ENCODE results near the gene YTHDF1. TPM values are rescaled to one million over a fixed set of nuclear protein-coding genes. Genes with fewer than 3 reads are reported as not detected.

The YTHDF1 gene
- total and polyA plus RNA-seq, 2 donors (not counting 1 experiment from before 2014, with no cell fraction given), result 25.3 to 40.5 TPM

- ChIA-PET POLR2A (no interaction called here), CTCF (no interaction called here)
- H3K27ac ChIP-seq (ENCODE audit: low read length in 2 of 2), result no peak overlapping the region
- DNase-seq, result no peak
- H3K9me3 ChIP-seq (ENCODE audit: control extremely low read depth in 1 of 3, control insufficient read depth in 2 of 3, insufficient read depth in 1 of 3, low read length in 2 of 3), result no peaks in the 10 kb centered on the region
- H3K4me3 ChIP-seq (ENCODE audit: control extremely low read depth in 1 of 5, extremely low read depth in 1 of 5, insufficient read depth in 1 of 5, low read depth in 2 of 5, low read length in 4 of 5), result no peak overlapping the region
- Mint-ChIP-seq H3K9me3 (ENCODE audit: insufficient read depth) (no peaks in the 10 kb centered on the region), H3K4me3 (no peak overlapping the region), H3K4me1 (no peaks in the 10 kb centered on the region), H3K27me3 (peaks cover 43% of the 10 kb centered on the region), H3K27ac (no peak overlapping the region)
- no peaks in the 10 kb centered on the region for H3K4me1 ChIP-seq (ENCODE audit: control insufficient read depth in 2 of 2, insufficient read depth in 2 of 2, low read length in 2 of 2)
- no peaks in the 10 kb centered on the region for H3K79me2 ChIP-seq (ENCODE audit: control insufficient read depth, insufficient read depth, low read length)
- no peak for TF ChIP-seq CTCF (IDR thresholded peaks at IDR 0.05)
- no peak for TF ChIP-seq EZH2 (IDR thresholded peaks at IDR 0.05; ENCODE audit: borderline replicate concordance, insufficient read depth, low read depth, low read length, poor library complexity, severe bottlenecking)
- no peak overlapping the region for H3K9ac ChIP-seq (ENCODE audit: low read length)
- H3K4me2 ChIP-seq (replicated peaks; ENCODE audit: low read depth, low read length, poor library complexity, severe bottlenecking), result no peak overlapping the region
- no peaks in the 10 kb centered on the region for H3K36me3 ChIP-seq (replicated peaks in 1 of 2; ENCODE audit: control extremely low read depth in 1 of 2, control insufficient read depth in 1 of 2, extremely low read depth in 1 of 2, insufficient read depth in 2 of 2, low read length in 1 of 2)
- intact Hi-C loops (cut with micrococcal nuclease), result no loop called here
- no peak overlapping the region for H2AFZ ChIP-seq (ENCODE audit: insufficient read depth, low read depth, low read length, poor library complexity, severe bottlenecking)
- H4K20me1 ChIP-seq (ENCODE audit: control insufficient read depth, insufficient read depth, low read length, poor library complexity, severe bottlenecking), result no peaks in the 10 kb centered on the region
- H3K27me3 ChIP-seq (replicated peaks in 1 of 4; ENCODE audit: control extremely low read depth in 1 of 4, control insufficient read depth in 3 of 4, insufficient read depth in 4 of 4, low read length in 3 of 4), result peaks cover 0 to 29% (median 5%) of the 10 kb centered on the region in 4 experiments
- ATAC-seq (ENCODE audit: low read depth), result no peak
- whole genome bisulfite sequencing (ENCODE audit: insufficient coverage), result 65% methylated on average over 19 of the region's 25 CpGs
These were observed 45.3 kb upstream of the YTHDF1 start for GRCh38 chr20:63261060-63261794.

- peaks cover 41% of the 10 kb centered on the region for H3K27me3 Mint-ChIP-seq
These were observed 44.6 kb upstream of the YTHDF1 start for GRCh38 chr20:63260521-63260920.

More at GRCh38 chr20:63260521-63260920, 44.6 kb upstream of the YTHDF1 start:
- Mint-ChIP-seq H3K9me3 (ENCODE audit: insufficient read depth) (no peaks in the 10 kb centered on the region), H3K4me1 (peaks cover 1% of the 10 kb centered on the region), H3K4me3 (no peak overlapping the region), H3K27ac (no peak overlapping the region)
- no peak for TF ChIP-seq EZH2 (IDR thresholded peaks at IDR 0.05; ENCODE audit: borderline replicate concordance, insufficient read depth, low read depth, low read length, poor library complexity, severe bottlenecking)
- no peak for TF ChIP-seq CTCF (IDR thresholded peaks at IDR 0.05)
- no peaks in the 10 kb centered on the region for H3K4me1 ChIP-seq (ENCODE audit: control insufficient read depth in 2 of 2, insufficient read depth in 2 of 2, low read length in 2 of 2)
- POLR2A ChIA-PET, result no interaction called here
- no peaks in the 10 kb centered on the region for H4K20me1 ChIP-seq (ENCODE audit: control insufficient read depth, insufficient read depth, low read length, poor library complexity, severe bottlenecking)
- ATAC-seq (ENCODE audit: low read depth) (no peak), DNase-seq (no peak)
- H3K27ac ChIP-seq (ENCODE audit: low read length in 2 of 2), result no peak overlapping the region
- H3K9me3 ChIP-seq (ENCODE audit: control extremely low read depth in 1 of 3, control insufficient read depth in 2 of 3, insufficient read depth in 1 of 3, low read length in 2 of 3), result no peaks in the 10 kb centered on the region
- no peak overlapping the region for H2AFZ ChIP-seq (ENCODE audit: insufficient read depth, low read depth, low read length, poor library complexity, severe bottlenecking)
- H3K79me2 ChIP-seq (ENCODE audit: control insufficient read depth, insufficient read depth, low read length), result no peaks in the 10 kb centered on the region
- 90% methylated on average over 15 of the region's 15 CpGs for WGBS (ENCODE audit: insufficient coverage)
- no peak overlapping the region for H3K9ac ChIP-seq (ENCODE audit: low read length)
- no peaks in the 10 kb centered on the region for H3K36me3 ChIP-seq (replicated peaks in 1 of 2; ENCODE audit: control extremely low read depth in 1 of 2, control insufficient read depth in 1 of 2, extremely low read depth in 1 of 2, insufficient read depth in 2 of 2, low read length in 1 of 2)
- CTCF ChIA-PET, result no interaction called here
- H3K27me3 ChIP-seq (replicated peaks in 1 of 4; ENCODE audit: control extremely low read depth in 1 of 4, control insufficient read depth in 3 of 4, insufficient read depth in 4 of 4, low read length in 3 of 4), result peaks cover 0 to 28% (median 6%) of the 10 kb centered on the region in 4 experiments
- H3K4me2 ChIP-seq (replicated peaks; ENCODE audit: low read depth, low read length, poor library complexity, severe bottlenecking), result no peak overlapping the region
- intact Hi-C loops (cut with micrococcal nuclease), result no loop called here
- H3K4me3 ChIP-seq (ENCODE audit: control extremely low read depth in 1 of 5, extremely low read depth in 1 of 5, insufficient read depth in 1 of 5, low read depth in 2 of 5, low read length in 4 of 5), result no peak overlapping the region
